A549 (cell line): ENCODE measurements around the gene PCNX1. TPM values are rescaled to one million over a fixed set of nuclear protein-coding genes. Genes with fewer than 3 reads are reported as not detected.
"Not testable (repeated sequence)": the region's sequence is repeated elsewhere in the genome, so short reads cannot be mapped to it uniquely, and the experiment has no call there.

Source experiments
- ATAC-seq, 2 experiments: fragments of 200-7000 bp in 1 of 2; fragments of >200 bp in 1 of 2; cut with Nextera tagmentation in 1 of 2; cut with Tn5 transposase in 1 of 2; 3 replicates each; pipeline versions ENCODE4 v1.8.0 to v1.9.1; 2018 to 2020; ENCODE audit warnings: mild to moderate bottlenecking in 1 of 2, moderate library complexity in 1 of 2
- CTCF ChIA-PET: fragments of 300-600 bp; sonication (Branson Sonifier 250); formaldehyde crosslinking; extraction: SDS; loops from one replicate; lab custom pipeline; 2021; ENCODE audit warnings: antibody characterized with exemption, inconsistent platforms; lab: Yijun Ruan, JAX
- POLR2A ChIA-PET: fragments of 350-600 bp; formaldehyde crosslinking; extraction: SDS; loops from one replicate; lab custom pipeline; 2021; ENCODE audit warnings: antibody characterized with exemption, inconsistent platforms; lab: Yijun Ruan, JAX
- DNase-seq, 2 experiments: peaks; one replicate each; pipeline versions ENCODE4 v3.0.0 to v3.0.0-alpha.2; 2011 to 2016; ENCODE audit warnings: low read depth in 1 of 2, low spot score in 1 of 2
- FAIRE-seq: peaks from 2 replicates; lab custom pipeline; 2011; peaks lifted over from hg19 to GRCh38; lab: Jason Lieb, UNC
- H3K27ac ChIP-seq, 2 experiments: fragments of >200 bp; sonication (Bioruptor Twin); formaldehyde crosslinking; 3 replicates each; pipeline ENCODE4 v1.5.1; 2016 to 2017
- H3K4me1 ChIP-seq: fragments of >200 bp; sonication (Bioruptor Twin); formaldehyde crosslinking; 3 replicates; pipeline ENCODE4 v1.6.1; 2016
- H3K4me2 ChIP-seq: fragments of >200 bp; sonication (Bioruptor Twin); formaldehyde crosslinking; 3 replicates; pipeline ENCODE4 v1.6.1; 2016
- H3K4me3 ChIP-seq: fragments of >200 bp; sonication (Bioruptor Twin); formaldehyde crosslinking; 3 replicates; pipeline ENCODE4 v1.5.1; 2016
- H3K9me3 ChIP-seq: fragments of >200 bp; sonication (Bioruptor Twin); formaldehyde crosslinking; 3 replicates; pipeline ENCODE4 v1.6.1; 2016
- CEBPB ChIP-seq, 2 experiments: fragments of >200 bp in 1 of 2; sonication (Bioruptor Twin) in 1 of 2; formaldehyde crosslinking in 1 of 2; IDR thresholded peaks; 2 replicates each; pipeline ENCODE4 v1.6.1; 2012 to 2016
- EHMT2 ChIP-seq: fragments of 200-600 bp; sonication (generic); IDR thresholded peaks from 2 replicates; pipeline ENCODE4 v1.6.1; 2016; ENCODE audit warnings: antibody characterized with exemption, low read depth, mild to moderate bottlenecking, moderate library complexity
- ESRRA ChIP-seq: fragments of 150-350 bp; IDR thresholded peaks from 2 replicates; pipeline ENCODE4 v1.6.1; 2014; ENCODE audit warnings: mild to moderate bottlenecking, low read length, borderline replicate concordance
- FOSL2 ChIP-seq, 2 experiments: fragments of 450-650 bp in 1 of 2; fragments of >200 bp in 1 of 2; sonication (Bioruptor Twin) in 1 of 2; formaldehyde crosslinking; IDR thresholded peaks; 2 replicates each; pipeline versions ENCODE4 v1.5.0 to v1.6.1; 2016 to 2020; ENCODE audit warnings: mild to moderate bottlenecking in 1 of 2, moderate library complexity in 1 of 2
- FOXS1 ChIP-seq: fragments of 250-450 bp; sonication (Bioruptor Pico); IDR thresholded peaks from 2 replicates; pipeline ENCODE4 v1.5.0; 2020; ENCODE audit warnings: mild to moderate bottlenecking, moderate library complexity
- GATA3 ChIP-seq: IDR thresholded peaks from 2 replicates; pipeline ENCODE4 v1.6.1; 2012; ENCODE audit warnings: borderline replicate concordance
- HOXB13 ChIP-seq: fragments of 250-450 bp; sonication (Bioruptor Pico); IDR thresholded peaks from 2 replicates; pipeline ENCODE4 v1.5.0; 2020; ENCODE audit warnings: low read depth, mild to moderate bottlenecking, moderate library complexity
- JUN ChIP-seq, 2 experiments: fragments of >200 bp; sonication (Bioruptor Twin); formaldehyde crosslinking; IDR thresholded peaks; 2 replicates in 1 of 2; 3 replicates in 1 of 2; pipeline ENCODE4 v1.6.1; 2016 to 2017
- KDM1A ChIP-seq: fragments of 200-600 bp; sonication (generic); IDR thresholded peaks from 2 replicates; pipeline ENCODE4 v1.6.1; 2016; ENCODE audit warnings: low read depth, mild to moderate bottlenecking
- MAFK ChIP-seq: fragments of 450-650 bp; IDR thresholded peaks from 2 replicates; pipeline ENCODE4 v1.6.1; 2014; ENCODE audit not compliant: partially characterized antibody
- POLR2AphosphoS2 ChIP-seq: conservative IDR thresholded peaks from 2 replicates; pipeline ENCODE4 v1.6.1; 2012; ENCODE audit warnings: low read length, improper control_type of control experiment, inconsistent platforms
- RFX5 ChIP-seq: fragments of 450-650 bp; IDR thresholded peaks from 2 replicates; pipeline ENCODE4 v1.7.1; 2014; ENCODE audit warnings: antibody characterized with exemption, mild to moderate bottlenecking, moderate library complexity
- SREBF2 ChIP-seq: fragments of 450-650 bp; IDR thresholded peaks from 2 replicates; pipeline ENCODE4 v1.6.1; 2014; ENCODE audit warnings: mild to moderate bottlenecking, moderate library complexity
- TFCP2L1 ChIP-seq: fragments of 250-450 bp; sonication (Bioruptor Pico); IDR thresholded peaks from 2 replicates; pipeline ENCODE4 v1.5.0; 2021; ENCODE audit warnings: mild to moderate bottlenecking
- ZFP36 ChIP-seq: fragments of 450-650 bp; IDR thresholded peaks from 2 replicates; pipeline ENCODE4 v1.6.1; 2014; ENCODE audit warnings: borderline replicate concordance; ENCODE audit not compliant: partially characterized antibody
- ZNF302 ChIP-seq: fragments of 250-450 bp; sonication (Bioruptor Pico); IDR thresholded peaks from 2 replicates; pipeline ENCODE4 v1.9.0; 2021; ENCODE audit warnings: inconsistent platforms, mild to moderate bottlenecking, moderate library complexity
- WGBS: methylation state at CpG from one replicate; pipeline ENCODE4 v1.1.6; 2017; ENCODE audit errors: missing lambda C conversion rate; 5-methylcytosine and 5-hydroxymethylcytosine counted together
- polyA plus RNA-seq, 4 experiments: library from polyadenylated mRNA; depleted of rRNA in 3 of 4; stranded (reverse); fragments of >200 nt; fragmentation: RNase III in 1 of 4; extraction: RNeasy Plus Mini Kit Qiagen cat#74134 plus additional on column Dnase treatment in 1 of 4; gene quantifications; 2 replicates in 3 of 4; 3 replicates in 1 of 4; pipeline ENCODE4 v1.2.3, GENCODE V29; 2011 to 2017
- TF ChIP-seq, protein P1 (sequence below): fragments of >200 bp; sonication (Bioruptor Twin); formaldehyde crosslinking; IDR thresholded peaks from 3 replicates; pipeline ENCODE4 v1.5.1; 2016
- TF ChIP-seq, protein P2 (sequence below): fragments of 150-350 bp; IDR thresholded peaks from 2 replicates; pipeline ENCODE4 v1.6.1; 2014; ENCODE audit warnings: low read depth, mild to moderate bottlenecking, low read length
- TF ChIP-seq, protein P3 (sequence below): fragments of 450-650 bp; IDR thresholded peaks from 2 replicates; pipeline ENCODE4 v1.6.1; 2014; ENCODE audit warnings: antibody characterized with exemption

Gene PCNX1
- polyA plus RNA-seq, 2 of the 4 experiments (the other 2 are of a cell fraction) = 10.4 to 45.0 TPM

DNA sequence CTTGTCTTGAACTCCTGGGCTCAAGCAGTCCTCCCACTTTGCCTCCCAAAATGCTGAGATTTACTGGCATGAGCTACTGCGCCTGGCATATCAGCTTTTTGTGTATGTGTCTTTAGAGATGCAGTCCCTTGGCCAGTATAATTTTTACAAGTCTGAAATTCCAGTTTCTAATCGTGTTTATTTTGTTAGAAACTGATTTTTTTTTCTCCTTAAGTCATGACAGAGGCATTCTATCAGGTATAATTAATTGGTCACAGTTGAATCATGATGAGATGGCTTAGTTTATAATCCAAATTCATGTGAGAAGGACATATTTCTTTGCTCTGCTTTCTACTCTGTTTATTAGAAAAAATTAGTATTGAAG, 98.9 kb downstream of the PCNX1 start:
- no peak overlapping the region for H3K27ac ChIP-seq
- 74% methylated on average over 2 of the region's 2 CpGs for WGBS
- ChIA-PET POLR2A (no interaction called here), CTCF (no interaction called here)
- ATAC-seq (no peak), DNase-seq (no peak), FAIRE-seq (no peak)
- H3K4me1 ChIP-seq = no peaks in the 10 kb centered on the region; the same call in 2 of the 3 replicates
- no peak overlapping the region for H3K4me3 ChIP-seq
- H3K9me3 ChIP-seq = no peaks in the 10 kb centered on the region
- TF ChIP-seq ZNF302 (CRISPR knock-in tag) = no peak
- no peak overlapping the region for H3K4me2 ChIP-seq

DNA sequence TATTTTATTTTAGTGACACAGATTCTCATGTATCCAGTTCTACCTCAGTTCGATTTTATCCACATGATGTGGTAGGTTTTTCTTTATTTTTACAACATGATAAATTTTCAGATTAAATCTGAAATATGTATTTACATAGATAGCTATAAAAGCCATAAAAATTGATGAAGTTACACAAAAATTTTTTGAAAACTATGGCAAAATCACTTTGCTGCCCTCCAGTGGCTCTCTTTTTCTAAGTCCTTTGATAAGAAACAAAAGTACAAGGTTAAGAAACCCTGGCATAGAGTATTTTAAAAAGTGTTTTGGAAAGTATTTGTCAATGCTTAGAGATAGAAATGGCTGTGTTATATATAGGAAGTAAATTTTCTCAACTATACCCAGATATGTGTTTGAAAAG, 104.2 kb downstream of the PCNX1 start:
- no peak for DNase-seq
- CTCF ChIA-PET = no interaction called here

DNA sequence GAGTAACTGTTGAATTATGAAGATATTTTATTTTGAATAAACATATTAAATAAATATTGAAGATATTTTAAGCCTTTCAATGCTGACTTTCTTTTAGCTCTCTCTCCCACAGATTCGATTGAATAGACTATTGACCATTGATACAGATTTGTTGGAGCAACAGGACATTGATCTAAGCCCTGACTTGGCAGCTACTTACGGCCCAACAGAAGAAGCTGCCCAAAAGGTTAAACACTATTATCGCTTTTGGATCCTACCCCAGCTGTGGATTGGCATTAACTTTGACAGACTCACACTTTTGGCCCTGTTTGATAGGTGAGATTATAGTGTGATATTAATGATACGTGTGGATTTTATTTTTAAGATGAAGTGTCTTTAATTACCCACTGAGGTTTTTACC, 105.6 kb downstream of the PCNX1 start:
- CTCF ChIA-PET = no interaction called here
- no peak overlapping the region for H3K4me3 ChIP-seq
- no peak for TF ChIP-seq FOSL2 (IDR thresholded peaks at IDR 0.05)
- TF ChIP-seq FOSL2 (CRISPR knock-in tag; IDR thresholded peaks at IDR 0.05) = no peak
- no peak for TF ChIP-seq GATA3
- TF ChIP-seq ZFP36 = no peak
- H3K4me2 ChIP-seq = no peak overlapping the region
- H3K9me3 ChIP-seq = no peaks in the 10 kb centered on the region
- H3K4me1 ChIP-seq = no peaks in the 10 kb centered on the region
- FAIRE-seq (no peak), DNase-seq (no peak), ATAC-seq (no peak)
- 93% methylated on average over 4 of the region's 4 CpGs for WGBS
- POLR2A ChIA-PET = no interaction called here
- no peak overlapping the region for H3K27ac ChIP-seq

More for the DNA sequence above, 104.2 kb downstream of the PCNX1 start:
- FAIRE-seq (no peak), ATAC-seq (no peak)
- H3K4me3 ChIP-seq = no peak overlapping the region
- H3K9me3 ChIP-seq = no peaks in the 10 kb centered on the region
- no peak overlapping the region for H3K27ac ChIP-seq
- no peak overlapping the region for H3K4me2 ChIP-seq
- TF ChIP-seq, protein P1, sequence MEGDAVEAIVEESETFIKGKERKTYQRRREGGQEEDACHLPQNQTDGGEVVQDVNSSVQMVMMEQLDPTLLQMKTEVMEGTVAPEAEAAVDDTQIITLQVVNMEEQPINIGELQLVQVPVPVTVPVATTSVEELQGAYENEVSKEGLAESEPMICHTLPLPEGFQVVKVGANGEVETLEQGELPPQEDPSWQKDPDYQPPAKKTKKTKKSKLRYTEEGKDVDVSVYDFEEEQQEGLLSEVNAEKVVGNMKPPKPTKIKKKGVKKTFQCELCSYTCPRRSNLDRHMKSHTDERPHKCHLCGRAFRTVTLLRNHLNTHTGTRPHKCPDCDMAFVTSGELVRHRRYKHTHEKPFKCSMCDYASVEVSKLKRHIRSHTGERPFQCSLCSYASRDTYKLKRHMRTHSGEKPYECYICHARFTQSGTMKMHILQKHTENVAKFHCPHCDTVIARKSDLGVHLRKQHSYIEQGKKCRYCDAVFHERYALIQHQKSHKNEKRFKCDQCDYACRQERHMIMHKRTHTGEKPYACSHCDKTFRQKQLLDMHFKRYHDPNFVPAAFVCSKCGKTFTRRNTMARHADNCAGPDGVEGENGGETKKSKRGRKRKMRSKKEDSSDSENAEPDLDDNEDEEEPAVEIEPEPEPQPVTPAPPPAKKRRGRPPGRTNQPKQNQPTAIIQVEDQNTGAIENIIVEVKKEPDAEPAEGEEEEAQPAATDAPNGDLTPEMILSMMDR = peak; percentile 32; the same call in 2 of the 3 replicates
- TF ChIP-seq MAFK (no peak), ESRRA (no peak), TFCP2L1 (no peak), FOXS1 (CRISPR knock-in tag) (no peak), HOXB13 (no peak), JUN (IDR thresholded peaks at IDR 0.05) (no peak), ZFP36 (no peak), EHMT2 (no peak)
- 62% methylated on average over 1 of the region's 1 CpG for WGBS
- no peaks in the 10 kb centered on the region for H3K4me1 ChIP-seq
- POLR2A ChIA-PET = no interaction called here

DNA sequence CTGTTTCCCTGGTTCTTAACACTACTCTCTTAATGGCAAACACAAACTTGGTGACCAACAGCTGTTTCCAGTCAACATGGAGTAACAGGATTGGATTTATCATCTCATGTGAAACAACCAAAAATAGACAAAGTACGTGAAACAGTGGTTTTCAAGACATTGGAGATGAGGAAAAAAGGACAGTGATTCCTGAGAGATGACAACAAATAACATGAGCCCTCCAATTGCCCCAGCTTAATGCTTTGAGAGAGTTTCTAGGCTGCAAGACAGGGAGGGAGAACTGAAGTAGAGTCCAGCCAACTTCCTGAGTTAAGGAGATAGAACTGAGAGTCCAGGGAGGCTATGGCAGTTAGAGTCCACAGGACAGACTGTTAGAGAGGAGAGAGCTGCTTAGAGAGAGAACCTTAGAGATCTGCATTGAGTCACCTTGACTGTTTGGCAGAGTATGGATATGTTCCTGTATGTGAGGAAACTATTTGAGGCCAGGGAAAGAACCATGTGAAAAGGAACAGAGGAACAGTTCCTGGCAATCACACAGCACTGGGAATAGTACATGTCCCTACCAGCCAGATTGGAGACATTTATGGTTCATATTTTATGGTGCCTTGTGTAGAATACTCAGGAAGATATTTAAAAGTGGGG, 106.4 kb downstream of the PCNX1 start:
- Histone ChIP-seq H3K27ac (no peak overlapping the region), H3K4me1 (no peaks in the 10 kb centered on the region), H3K4me3 (no peak overlapping the region)
- ATAC-seq = no peak
- 26% methylated on average over 1 of the region's 1 CpG for WGBS
- CTCF ChIA-PET = no interaction called here
- POLR2A ChIA-PET = no interaction called here
- DNase-seq = no peak
- TF ChIP-seq GATA3 = no peak
- TF ChIP-seq, protein P2, sequence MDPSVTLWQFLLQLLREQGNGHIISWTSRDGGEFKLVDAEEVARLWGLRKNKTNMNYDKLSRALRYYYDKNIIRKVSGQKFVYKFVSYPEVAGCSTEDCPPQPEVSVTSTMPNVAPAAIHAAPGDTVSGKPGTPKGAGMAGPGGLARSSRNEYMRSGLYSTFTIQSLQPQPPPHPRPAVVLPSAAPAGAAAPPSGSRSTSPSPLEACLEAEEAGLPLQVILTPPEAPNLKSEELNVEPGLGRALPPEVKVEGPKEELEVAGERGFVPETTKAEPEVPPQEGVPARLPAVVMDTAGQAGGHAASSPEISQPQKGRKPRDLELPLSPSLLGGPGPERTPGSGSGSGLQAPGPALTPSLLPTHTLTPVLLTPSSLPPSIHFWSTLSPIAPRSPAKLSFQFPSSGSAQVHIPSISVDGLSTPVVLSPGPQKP = no peak
- no peak for TF ChIP-seq FOSL2 (IDR thresholded peaks at IDR 0.05)
- TF ChIP-seq FOSL2 (CRISPR knock-in tag; IDR thresholded peaks at IDR 0.05) = no peak
- no peak for TF ChIP-seq POLR2AphosphoS2
- TF ChIP-seq, protein P3, sequence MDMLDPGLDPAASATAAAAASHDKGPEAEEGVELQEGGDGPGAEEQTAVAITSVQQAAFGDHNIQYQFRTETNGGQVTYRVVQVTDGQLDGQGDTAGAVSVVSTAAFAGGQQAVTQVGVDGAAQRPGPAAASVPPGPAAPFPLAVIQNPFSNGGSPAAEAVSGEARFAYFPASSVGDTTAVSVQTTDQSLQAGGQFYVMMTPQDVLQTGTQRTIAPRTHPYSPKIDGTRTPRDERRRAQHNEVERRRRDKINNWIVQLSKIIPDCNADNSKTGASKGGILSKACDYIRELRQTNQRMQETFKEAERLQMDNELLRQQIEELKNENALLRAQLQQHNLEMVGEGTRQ = no peak
- no peak for TF ChIP-seq SREBF2
- no peak for TF ChIP-seq CEBPB (IDR thresholded peaks at IDR 0.05)
- TF ChIP-seq KDM1A = no peak
- TF ChIP-seq RFX5 = no peak
- TF ChIP-seq, all 56 proteins: peak for 0
- no peak for FAIRE-seq
- Histone ChIP-seq H3K4me2 (no peak overlapping the region), H3K9me3 (no peaks in the 10 kb centered on the region)

DNA sequence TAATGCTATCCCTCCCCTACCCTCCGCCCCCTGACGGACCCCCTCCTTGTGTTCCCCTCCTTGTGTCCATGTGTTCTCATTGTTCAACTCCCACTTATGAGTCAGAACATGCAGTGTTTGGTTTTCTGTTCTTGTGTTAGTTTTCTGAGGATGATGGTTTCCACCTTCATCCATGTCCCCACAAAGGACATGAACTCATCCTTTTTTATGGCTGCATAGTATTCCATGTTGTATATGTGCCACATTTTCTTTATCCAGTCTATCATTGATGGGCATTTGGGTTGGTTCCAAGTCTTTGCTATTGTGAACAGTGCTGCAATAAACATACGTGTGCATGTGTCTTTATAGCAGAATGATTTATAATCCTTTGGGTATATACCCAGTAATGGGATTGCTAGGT, 112.7 kb downstream of the PCNX1 start:
- H3K27ac ChIP-seq, DNase-seq, H3K9me3 ChIP-seq, H3K4me1 ChIP-seq, H3K4me2 ChIP-seq, H3K4me3 ChIP-seq, ATAC-seq, POLR2A ChIA-PET, CTCF ChIA-PET, FAIRE-seq: not testable (repeated sequence)
- WGBS = 91% methylated on average over 3 of the region's 3 CpGs
